Epithelial cell of esophagus (primary cell): ENCODE results near the gene RAI2.
A peak's percentile ranks its signal among the peaks of the same experiment; 100 is the strongest.

Experiments used
- DNase-seq: peaks from one replicate; pipeline ENCODE4 v3.0.0; 2010; ENCODE audit warnings: low read depth
- H3K4me3 ChIP-seq: 2 replicates; pipeline ENCODE4 v1.5.1; 2011; ENCODE audit warnings: mild to moderate bottlenecking, low read length, control low read depth
- TF ChIP-seq, protein P1 (sequence below): IDR thresholded peaks from 2 replicates; pipeline ENCODE4 v1.5.1; 2011; ENCODE audit warnings: low read depth, mild to moderate bottlenecking, low read length, control low read depth, inconsistent platforms; ENCODE audit not compliant: insufficient read depth; ENCODE audit errors: missing control alignments

RAI2 gene

DNA sequence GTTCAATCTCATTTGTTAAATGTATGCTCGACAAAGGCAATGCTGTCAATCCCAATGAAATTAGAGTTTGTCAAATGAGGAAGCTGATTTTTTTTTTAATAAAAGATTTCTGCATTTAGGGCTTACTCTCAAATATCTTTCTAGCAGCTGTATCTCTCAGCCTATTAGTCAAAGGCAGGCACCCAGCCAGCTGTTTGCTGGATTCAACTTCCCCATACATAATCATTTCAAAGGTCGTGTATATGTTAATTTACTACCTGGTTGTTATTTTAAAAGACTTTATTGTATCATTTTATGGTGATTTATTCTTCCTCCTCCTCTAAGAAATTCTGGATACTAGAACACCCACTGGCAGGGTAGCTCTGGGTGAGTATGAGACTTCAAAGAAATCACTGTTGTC, 27.1 kb downstream of the RAI2 start:
- TF ChIP-seq, protein P1, sequence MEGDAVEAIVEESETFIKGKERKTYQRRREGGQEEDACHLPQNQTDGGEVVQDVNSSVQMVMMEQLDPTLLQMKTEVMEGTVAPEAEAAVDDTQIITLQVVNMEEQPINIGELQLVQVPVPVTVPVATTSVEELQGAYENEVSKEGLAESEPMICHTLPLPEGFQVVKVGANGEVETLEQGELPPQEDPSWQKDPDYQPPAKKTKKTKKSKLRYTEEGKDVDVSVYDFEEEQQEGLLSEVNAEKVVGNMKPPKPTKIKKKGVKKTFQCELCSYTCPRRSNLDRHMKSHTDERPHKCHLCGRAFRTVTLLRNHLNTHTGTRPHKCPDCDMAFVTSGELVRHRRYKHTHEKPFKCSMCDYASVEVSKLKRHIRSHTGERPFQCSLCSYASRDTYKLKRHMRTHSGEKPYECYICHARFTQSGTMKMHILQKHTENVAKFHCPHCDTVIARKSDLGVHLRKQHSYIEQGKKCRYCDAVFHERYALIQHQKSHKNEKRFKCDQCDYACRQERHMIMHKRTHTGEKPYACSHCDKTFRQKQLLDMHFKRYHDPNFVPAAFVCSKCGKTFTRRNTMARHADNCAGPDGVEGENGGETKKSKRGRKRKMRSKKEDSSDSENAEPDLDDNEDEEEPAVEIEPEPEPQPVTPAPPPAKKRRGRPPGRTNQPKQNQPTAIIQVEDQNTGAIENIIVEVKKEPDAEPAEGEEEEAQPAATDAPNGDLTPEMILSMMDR: no peak
- H3K4me3 ChIP-seq: no peak overlapping the region
- no peak for DNase-seq

GRCh38 chrX:17831255-17831654, 29.8 kb downstream of the RAI2 start:
- no peak for DNase-seq
- TF ChIP-seq, protein P1: no peak

DNA sequence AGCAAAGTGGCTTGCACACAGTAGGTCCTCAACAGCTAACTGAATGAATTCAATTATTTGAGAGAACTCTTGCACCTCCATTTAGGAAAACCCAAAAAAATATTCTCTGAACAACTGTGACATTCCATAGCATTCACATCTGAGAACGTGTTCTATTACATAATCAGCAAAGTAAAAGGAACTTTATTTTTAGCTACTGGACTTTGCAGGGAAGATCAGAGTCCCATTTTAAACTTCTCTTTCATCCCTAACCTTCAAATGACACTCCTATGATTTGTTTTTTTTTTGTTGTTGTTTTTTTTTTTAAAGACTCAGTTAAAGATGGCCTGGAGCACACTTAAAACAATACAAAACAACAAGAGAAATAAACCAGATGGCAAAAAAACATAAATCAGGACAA, 30.9 kb downstream of the RAI2 start:
- no peak for DNase-seq
- H3K4me3 ChIP-seq: no peak overlapping the region
- TF ChIP-seq, protein P1: no peak

More at GRCh38 chrX:17831255-17831654, 29.8 kb downstream of the RAI2 start:
- H3K4me3 ChIP-seq: no peak overlapping the region

DNA sequence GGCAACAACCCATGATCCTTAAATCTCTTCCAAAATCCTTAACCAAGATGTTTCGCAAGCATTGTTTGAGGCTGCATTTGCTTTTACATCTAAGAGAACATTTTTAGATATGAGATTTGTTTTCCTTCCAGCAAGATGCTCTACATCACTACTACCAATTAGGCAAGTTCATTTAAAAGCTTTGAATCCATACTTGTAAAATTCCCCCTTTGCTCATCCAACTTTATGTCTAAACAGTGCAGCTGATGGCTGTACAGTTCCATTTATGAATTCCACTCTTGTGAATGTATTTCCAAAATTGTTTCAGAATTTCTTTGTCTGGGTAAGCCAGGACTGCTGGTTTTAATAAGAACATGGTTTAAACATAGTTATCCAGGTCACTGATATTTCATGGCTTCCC, 31.5 kb downstream of the RAI2 start:
- DNase-seq: no peak
- H3K4me3 ChIP-seq: no peak overlapping the region
- TF ChIP-seq, protein P1: no peak

GRCh38 chrX:17828171-17828570, 32.9 kb downstream of the RAI2 start:
- H3K4me3 ChIP-seq: no peak overlapping the region
- no peak for DNase-seq
- TF ChIP-seq, protein P1: no peak

DNA sequence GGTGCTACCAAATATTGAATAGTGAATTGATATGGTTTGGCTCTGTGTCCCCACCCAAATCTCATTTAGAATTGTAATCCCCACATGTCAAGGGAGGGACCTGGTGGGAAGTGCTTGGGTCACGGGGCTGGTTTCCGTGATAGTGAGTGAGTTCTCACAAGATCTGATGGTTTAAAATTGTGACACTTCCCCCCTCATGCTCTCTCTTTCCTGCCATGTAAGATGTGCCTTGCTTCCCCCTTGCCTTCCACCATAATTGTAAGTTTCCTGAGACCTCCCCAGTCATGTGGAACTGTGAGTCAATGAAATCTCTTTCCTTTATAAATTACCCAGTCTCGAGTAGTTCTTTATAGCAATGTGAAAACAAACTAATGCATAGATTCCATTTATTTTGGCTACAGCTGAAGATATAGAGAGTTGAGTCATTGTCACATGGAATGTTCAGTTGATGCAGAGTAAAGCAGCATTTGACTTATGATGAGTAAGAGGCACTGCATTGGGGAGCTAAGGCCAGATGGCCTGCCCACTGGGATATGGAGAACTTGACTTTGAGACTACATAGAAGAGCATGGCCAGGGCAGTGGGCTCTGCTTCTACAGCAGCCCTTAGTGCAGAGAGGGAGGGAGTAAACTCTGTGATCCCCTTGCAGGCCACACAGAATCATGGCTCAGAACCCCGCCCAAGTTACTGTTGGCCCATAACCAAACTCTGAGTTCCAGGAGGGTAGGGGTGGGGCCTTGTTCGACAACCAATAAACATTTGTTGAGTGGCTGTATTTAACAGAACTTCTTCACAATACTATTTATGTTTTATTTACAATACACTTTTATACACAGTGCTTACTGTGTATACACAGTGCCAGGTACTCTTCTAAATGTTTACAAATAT, 34.2 kb downstream of the RAI2 start:
- no peak overlapping the region for H3K4me3 ChIP-seq
- peak; percentile 0 for DNase-seq

More for the DNA sequence above, 34.2 kb downstream of the RAI2 start:
- TF ChIP-seq, protein P1: no peak
